ENCODE measurements around the gene FRMPD1.

DNA sequence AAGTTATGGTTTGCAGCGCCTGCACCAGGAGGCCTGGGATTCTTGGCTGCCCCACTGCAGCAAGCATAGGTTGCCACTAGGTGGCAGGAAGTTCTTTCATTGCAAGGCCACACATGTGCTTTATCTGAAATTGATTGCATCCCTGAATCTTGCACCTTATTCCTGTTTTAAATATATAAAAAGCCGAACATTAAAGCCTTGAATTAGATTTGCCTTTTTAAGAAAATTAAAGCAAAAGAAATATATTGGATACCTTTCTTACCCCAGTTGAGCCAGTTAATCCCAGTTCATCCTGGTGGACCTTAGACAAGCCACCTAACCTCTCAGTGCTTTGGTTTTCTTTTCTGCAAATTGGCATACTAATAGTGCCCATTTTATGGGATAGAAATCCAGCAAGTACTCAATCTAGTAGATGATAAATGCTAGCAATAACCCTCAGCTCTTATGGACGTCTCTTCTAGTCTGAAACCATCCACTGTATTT, 96.6 kb downstream of the FRMPD1 start:
- no peak for TF ChIP-seq GATA3 (IDR thresholded peaks at IDR 0.05; ENCODE audit: low read depth, low read length)
- TF ChIP-seq GATA2 (IDR thresholded peaks at IDR 0.05; ENCODE audit: low read depth, low read length), result no peak

Measured in SH-SY5Y (cell line).